Panc1 (cell line): ENCODE results near the gene B4GALT2.

Experiments
- CTCF ChIP-seq: fragments of 450-650 bp; IDR thresholded peaks from 2 replicates; pipeline ENCODE4 v1.5.1; 2017; ENCODE audit warnings: mild to moderate bottlenecking
- POLR2AphosphoS5 ChIP-seq: IDR thresholded peaks from 2 replicates; pipeline ENCODE4 v1.6.1; 2012; ENCODE audit warnings: mild to moderate bottlenecking, low read depth, low read length, moderate library complexity
- SIN3A ChIP-seq: IDR thresholded peaks from 2 replicates; pipeline ENCODE4 v1.6.1; 2012; ENCODE audit warnings: low read depth, mild to moderate bottlenecking, low read length, moderate library complexity, borderline replicate concordance; ENCODE audit not compliant: insufficient read depth
- TCF7L2 ChIP-seq: IDR thresholded peaks from 2 replicates; pipeline ENCODE4 v1.6.1; 2011; ENCODE audit warnings: mild to moderate bottlenecking, low read depth, low read length, inconsistent platforms

GRCh38 chr1:44024031-44024902, 45.3 kb downstream of the B4GALT2 start:
- TF ChIP-seq POLR2AphosphoS5 (no peak), CTCF (no peak), SIN3A (no peak), TCF7L2 (no peak)
